ENCODE results near the gene UPK1B.
"Not testable (repeated sequence)": the region's sequence is repeated elsewhere in the genome, so short reads cannot be mapped to it uniquely, and the experiment has no call there.

UPK1B gene

DNA sequence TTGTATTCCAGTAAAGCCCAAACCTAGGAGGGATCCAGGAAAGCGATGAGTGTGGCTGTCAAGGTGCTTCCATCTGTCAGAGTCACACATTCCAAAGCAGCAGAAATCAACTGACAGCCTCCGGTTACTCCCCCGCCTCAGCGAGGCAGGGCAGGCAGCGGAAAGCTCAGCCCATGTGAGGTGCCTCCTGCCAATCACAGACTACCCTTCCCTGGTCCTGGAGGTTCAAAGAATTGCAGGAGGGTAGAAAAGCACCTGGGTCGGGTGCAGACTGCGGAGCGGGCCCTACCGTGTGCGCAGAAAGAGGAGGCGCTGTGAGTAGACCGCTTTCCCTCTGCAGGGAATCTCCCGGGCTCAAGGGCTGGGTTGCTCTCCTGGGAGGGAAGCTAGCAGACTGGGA is at the start of gene UPK1B:
Gene UPK1B, plus strand, starts transcription at position 274 of the 400 bp plus-strand sequence. CDS start 13,144 bp downstream, outside the sequence.
- no peak for DNase-seq

DNA sequence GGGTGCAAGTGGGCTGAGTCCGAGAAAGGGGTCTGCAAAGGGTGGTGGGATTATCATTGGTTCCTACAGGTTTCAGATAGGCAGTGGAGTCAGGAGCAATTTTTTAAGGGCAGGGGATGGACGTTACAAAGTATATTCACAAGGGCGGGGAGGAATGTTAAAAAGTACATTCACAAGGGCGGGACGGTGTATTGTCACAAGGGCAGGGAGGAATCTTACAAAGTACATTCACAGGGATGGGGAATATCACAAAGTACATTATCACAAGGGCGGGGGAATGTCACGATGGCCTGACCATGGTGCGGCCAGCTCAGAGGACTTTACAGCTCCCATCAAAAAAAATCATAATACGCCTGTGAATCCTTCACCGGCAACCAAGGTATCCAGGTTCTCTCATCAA is 48.1 kb upstream of the UPK1B start:
- no peak for DNase-seq

- DNase-seq = no peak
Observed at GRCh38 chr3:119125742-119126504, 47.5 kb upstream of the UPK1B start.

- not testable (repeated sequence) for DNase-seq
Observed at GRCh38 chr3:119130291-119130690, 43.1 kb upstream of the UPK1B start.

GRCh38 chr3:119132291-119132690 is 41.1 kb upstream of the UPK1B start:
- not testable (repeated sequence) for DNase-seq

DNA sequence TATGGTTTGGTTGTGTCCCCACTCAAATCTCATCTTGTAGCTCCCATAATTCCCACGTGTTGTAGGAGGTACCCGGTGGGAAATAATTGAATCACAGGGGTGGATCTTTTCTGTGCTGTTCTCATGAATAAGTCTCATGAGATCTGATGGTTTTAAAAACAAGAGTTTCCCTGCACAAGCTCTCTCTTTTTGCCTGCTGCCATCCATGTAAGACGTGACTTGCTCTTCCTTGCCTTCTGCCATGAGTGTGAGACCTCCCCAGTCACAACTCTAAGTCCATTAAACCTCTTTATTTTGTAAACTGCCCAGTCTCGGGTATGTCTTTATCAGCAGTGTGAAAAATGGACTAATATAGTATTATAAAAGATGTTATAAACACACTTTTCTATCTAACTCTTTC is 34.0 kb upstream of the UPK1B start:
- not testable (repeated sequence) for DNase-seq

GRCh38 chr3:119140466-119140865 is 32.9 kb upstream of the UPK1B start:
- DNase-seq = no peak

DNA sequence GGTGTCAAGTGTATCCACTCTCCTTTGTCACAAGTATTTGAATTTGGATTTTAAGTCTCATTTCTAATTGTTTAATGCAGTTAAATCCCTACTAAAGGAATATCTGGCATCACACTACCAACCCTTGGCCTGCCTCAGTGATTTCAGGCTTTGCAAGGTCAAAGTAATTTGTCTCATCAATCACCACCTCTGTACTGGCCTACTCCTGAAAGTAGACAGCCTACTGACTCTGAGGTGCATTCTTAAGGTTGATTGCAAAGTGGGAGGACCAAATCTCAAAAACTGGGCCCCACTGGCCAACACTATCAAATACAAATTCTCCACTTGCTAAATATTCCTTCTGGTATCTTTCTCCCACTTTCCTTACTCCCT is 28.3 kb upstream of the UPK1B start:
- no peak for DNase-seq

DNA sequence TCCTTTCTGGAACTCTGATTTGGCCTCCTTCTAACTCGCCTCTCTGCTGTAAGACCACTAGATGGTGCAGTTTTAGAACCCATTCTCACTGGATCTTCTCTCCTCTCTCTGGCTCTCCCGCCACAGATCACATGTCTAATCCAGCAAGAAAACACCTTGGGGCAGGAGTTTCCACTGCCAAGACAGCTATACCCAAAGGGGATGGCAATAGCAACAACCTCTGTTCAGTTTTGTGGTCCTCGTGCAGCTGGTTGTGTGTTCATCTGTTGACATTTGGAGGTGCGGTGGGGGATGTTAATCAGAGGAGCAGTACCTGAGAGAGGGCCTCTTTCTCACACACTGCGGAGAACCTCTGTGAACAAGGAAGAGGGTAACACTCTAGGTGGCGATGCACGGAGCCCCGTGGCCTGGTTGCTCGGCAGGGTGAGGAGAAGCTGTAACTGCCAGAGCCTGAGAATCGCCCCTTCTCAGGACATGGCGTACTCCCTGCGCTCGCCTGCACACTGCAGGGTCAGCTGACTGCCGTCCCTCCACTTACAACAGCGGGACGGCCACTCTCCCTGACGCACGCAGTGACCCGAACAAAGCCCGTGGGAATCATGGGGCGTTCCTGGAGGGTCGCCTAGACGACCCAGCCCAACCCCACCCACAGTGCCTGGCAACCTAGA is 27.8 kb upstream of the UPK1B start, which contains the start of gene TEX55:
Gene TEX55, plus strand, starts transcription at position 666 of the 668 bp plus-strand sequence. CDS start 25 bp downstream, outside the sequence.
- DNase-seq = peak; percentile 57

- DNase-seq = no peak
Observed at GRCh38 chr3:119146578-119147375, 26.6 kb upstream of the UPK1B start.

GRCh38 chr3:119147494-119147893 is 25.9 kb upstream of the UPK1B start:
- DNase-seq = no peak

DNA sequence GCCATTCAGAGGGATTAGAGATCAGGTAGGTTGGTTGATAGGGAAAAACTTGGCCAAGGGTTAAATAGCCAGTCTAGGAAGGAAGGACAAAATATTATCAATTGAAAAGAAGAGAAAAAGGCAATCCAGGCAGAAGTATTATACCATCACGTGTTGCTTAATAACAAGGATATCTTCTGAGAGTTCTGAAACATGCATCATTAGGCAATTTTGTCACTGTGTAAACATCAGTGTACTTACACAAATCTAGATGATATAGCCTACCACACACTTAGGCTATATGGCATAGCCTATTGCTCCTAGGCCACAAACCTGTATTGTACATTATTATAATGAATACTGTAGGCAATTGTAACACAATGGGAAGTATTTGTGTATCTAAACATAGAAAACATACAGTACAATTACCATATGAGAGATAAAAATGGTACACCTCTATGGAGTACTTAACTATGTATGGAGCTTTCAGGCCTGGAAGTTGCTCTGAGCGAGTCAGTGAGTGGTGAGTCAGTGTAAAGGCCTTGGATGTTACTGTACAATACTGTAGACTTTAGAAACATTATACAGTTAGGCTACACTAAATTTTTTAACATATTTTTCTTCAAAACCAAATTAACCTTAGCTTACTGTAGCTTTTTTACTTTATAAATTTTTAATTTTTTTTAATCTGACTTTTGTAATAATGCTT is 24.8 kb upstream of the UPK1B start:
- no peak for DNase-seq

DNA sequence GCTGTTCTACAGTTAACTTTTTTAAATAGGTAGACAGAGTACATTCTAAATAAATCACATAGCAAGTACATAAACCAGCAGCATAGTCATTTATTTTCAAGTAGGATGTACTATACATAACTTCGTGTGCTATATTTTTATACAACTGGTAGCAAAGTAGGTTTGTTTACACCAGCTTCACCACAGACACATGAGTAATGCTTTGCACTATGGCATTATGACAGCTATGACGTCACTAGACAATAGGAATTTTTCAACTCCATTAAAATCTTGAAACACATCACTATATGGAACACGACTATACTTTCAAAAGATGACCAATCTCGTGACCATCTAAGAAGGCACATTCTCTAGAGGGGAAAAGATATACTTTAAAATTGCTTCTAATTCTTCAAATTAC is 23.9 kb upstream of the UPK1B start:
- no peak for DNase-seq

GRCh38 chr3:119156868-119157267 is 16.5 kb upstream of the UPK1B start:
- no peak for DNase-seq

GRCh38 chr3:119157971-119158370 is 15.4 kb upstream of the UPK1B start:
- no peak for DNase-seq

- no peak for DNase-seq
Observed at GRCh38 chr3:119160361-119160760, 13.0 kb upstream of the UPK1B start.

- no peak for DNase-seq
Observed at GRCh38 chr3:119160815-119161214, 12.6 kb upstream of the UPK1B start.

DNA sequence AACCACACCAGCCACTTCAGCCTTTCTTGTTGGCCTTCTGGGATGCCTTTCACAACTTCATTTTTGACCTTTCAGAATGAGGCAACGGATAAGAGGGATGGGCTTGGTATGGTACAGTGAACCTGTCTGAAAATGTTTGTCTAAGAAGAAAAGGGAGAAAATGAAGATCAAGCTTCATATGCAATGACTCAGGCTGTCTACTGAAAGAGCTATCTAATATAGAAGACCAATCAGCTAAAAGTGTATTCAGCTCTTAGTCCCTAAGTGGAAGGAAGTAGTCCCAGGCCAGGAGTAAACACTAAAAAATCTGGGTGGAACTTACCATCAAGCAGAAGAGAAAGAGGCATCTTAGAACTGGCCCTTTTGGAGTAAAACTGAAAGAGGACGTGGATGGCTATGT is 12.2 kb upstream of the UPK1B start:
- DNase-seq = no peak

DNA sequence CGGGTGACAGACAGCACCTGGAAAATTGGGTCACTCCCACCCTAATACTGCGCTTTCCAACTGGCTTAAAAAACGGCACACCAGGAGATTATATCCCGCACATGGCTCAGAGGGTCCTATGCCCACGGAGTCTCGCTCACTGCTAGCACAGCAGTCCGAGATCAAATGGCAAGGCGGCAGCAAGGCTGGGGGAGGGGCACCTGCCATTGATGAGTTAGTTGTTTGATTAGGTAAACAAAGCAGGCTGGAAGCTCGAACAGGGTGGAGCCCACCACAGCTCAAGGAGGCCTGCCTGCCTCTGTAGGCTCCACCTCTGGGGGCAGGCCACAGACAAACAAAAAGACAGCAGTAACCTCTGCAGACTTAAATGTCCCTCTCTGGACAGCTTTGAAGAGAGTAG is 8.7 kb upstream of the UPK1B start:
- not testable (repeated sequence) for DNase-seq

- no peak for DNase-seq
Observed at GRCh38 chr3:119170821-119171220, 2.6 kb upstream of the UPK1B start.

- DNase-seq = no peak
Observed at GRCh38 chr3:119175872-119176756, 2.7 kb downstream of the UPK1B start.

DNA sequence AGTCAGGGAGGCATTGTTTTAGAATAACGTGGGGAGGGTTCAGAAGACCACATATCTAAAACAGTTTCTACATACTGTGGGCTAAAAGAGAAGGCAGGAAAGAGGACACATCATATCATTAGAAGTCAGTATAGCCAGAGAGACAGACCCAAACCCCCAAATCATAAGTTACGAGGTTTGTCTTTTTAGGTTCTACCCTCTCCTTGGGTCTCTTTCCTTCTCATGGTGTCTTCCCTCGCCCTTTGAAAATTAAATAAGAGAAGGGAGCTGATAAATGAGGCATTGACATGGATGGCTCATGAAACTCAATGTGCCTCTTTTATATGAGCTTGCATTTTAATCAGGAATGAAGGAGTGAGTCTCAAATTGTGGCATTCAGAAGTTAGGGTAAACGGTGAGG is 3.4 kb downstream of the UPK1B start:
- DNase-seq = no peak

Measured in NCI-H1436 (cell line).